RWPE2 (cell line): ENCODE measurements around the gene CROCC2.

Experiments used
- ATAC-seq: fragments of 200-7000 bp; cut with Tn5 transposase; 3 replicates; pipeline ENCODE4 v1.9.1; 2021; ENCODE audit warnings: low read depth
- DNase-seq: peaks from one replicate; pipeline ENCODE4 v3.0.0-alpha.2; 2020; ENCODE audit warnings: low spot score
- H3K27ac ChIP-seq: fragments of 450-650 bp; 2 replicates; pipeline ENCODE4 v1.5.1; 2017; ENCODE audit warnings: mild to moderate bottlenecking; ENCODE audit not compliant: poor library complexity, severe bottlenecking
- H3K27me3 ChIP-seq: fragments of 250-450 bp; sonication (Bioruptor Pico); 2 replicates; pipeline ENCODE4 v1.5.1; 2021; ENCODE audit warnings: mild to moderate bottlenecking, moderate library complexity; ENCODE audit not compliant: insufficient read depth, poor library complexity, severe bottlenecking
- H3K36me3 ChIP-seq: fragments of 250-450 bp; sonication (Bioruptor Pico); 2 replicates; pipeline ENCODE4 v1.5.1; 2020; ENCODE audit warnings: low read depth, mild to moderate bottlenecking, moderate library complexity
- H3K4me1 ChIP-seq: fragments of 250-450 bp; sonication (Bioruptor Pico); 2 replicates; pipeline ENCODE4 v1.5.1; 2021; ENCODE audit warnings: mild to moderate bottlenecking, moderate library complexity; ENCODE audit not compliant: insufficient read depth, poor library complexity, severe bottlenecking
- H3K4me3 ChIP-seq: fragments of 250-450 bp; sonication (Bioruptor Pico); 2 replicates; pipeline ENCODE4 v1.5.1; 2021; ENCODE audit warnings: mild to moderate bottlenecking, moderate library complexity; ENCODE audit not compliant: severe bottlenecking
- H3K9me3 ChIP-seq: fragments of 250-450 bp; sonication (Bioruptor Pico); 2 replicates; pipeline ENCODE4 v1.5.1; 2021; ENCODE audit warnings: mild to moderate bottlenecking, moderate library complexity; ENCODE audit not compliant: severe bottlenecking
- TF ChIP-seq, protein P1 (sequence below): fragments of 450-650 bp; IDR thresholded peaks from one replicate; pipeline ENCODE4 v1.5.1; 2017; ENCODE audit warnings: mild to moderate bottlenecking, moderate library complexity; ENCODE audit not compliant: poor library complexity, severe bottlenecking

CROCC2 gene

DNA sequence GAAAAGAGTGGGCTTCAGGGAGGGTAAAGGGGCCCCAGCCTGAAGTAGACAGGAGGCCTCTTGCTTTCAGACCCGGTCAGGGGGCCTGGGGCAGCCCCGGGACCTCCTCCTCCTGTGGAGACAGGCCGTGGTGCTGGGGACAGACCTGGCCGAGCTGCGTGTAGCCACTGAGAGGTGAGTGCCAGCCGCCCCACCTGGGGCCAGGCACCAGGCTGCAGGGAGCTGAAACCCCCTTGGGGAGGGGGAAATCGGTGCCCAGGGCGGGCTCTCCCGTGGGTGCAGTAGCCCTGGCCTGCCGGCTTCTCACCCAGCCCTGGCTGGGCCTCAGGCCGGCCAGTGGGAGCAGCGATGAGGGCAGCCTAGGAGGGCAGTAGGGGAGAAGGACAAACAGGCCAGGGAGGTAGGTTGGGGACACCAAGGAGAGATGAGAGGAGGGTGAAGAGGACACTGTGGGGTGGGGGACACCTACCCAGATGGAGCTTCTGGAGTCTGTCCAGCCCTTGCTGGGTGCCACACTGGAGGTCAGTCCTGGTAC lies 24.0 kb downstream of the CROCC2 start:
- ATAC-seq (no peak), DNase-seq (peak; percentile 56)
- Histone ChIP-seq H3K4me3 (no peak overlapping the region), H3K36me3 (no peaks in the 10 kb centered on the region), H3K9me3 (no peaks in the 10 kb centered on the region), H3K27me3 (no peaks in the 10 kb centered on the region), H3K27ac (no peak overlapping the region), H3K4me1 (no peaks in the 10 kb centered on the region)
- TF ChIP-seq, protein P1, sequence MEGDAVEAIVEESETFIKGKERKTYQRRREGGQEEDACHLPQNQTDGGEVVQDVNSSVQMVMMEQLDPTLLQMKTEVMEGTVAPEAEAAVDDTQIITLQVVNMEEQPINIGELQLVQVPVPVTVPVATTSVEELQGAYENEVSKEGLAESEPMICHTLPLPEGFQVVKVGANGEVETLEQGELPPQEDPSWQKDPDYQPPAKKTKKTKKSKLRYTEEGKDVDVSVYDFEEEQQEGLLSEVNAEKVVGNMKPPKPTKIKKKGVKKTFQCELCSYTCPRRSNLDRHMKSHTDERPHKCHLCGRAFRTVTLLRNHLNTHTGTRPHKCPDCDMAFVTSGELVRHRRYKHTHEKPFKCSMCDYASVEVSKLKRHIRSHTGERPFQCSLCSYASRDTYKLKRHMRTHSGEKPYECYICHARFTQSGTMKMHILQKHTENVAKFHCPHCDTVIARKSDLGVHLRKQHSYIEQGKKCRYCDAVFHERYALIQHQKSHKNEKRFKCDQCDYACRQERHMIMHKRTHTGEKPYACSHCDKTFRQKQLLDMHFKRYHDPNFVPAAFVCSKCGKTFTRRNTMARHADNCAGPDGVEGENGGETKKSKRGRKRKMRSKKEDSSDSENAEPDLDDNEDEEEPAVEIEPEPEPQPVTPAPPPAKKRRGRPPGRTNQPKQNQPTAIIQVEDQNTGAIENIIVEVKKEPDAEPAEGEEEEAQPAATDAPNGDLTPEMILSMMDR = no peak

DNA sequence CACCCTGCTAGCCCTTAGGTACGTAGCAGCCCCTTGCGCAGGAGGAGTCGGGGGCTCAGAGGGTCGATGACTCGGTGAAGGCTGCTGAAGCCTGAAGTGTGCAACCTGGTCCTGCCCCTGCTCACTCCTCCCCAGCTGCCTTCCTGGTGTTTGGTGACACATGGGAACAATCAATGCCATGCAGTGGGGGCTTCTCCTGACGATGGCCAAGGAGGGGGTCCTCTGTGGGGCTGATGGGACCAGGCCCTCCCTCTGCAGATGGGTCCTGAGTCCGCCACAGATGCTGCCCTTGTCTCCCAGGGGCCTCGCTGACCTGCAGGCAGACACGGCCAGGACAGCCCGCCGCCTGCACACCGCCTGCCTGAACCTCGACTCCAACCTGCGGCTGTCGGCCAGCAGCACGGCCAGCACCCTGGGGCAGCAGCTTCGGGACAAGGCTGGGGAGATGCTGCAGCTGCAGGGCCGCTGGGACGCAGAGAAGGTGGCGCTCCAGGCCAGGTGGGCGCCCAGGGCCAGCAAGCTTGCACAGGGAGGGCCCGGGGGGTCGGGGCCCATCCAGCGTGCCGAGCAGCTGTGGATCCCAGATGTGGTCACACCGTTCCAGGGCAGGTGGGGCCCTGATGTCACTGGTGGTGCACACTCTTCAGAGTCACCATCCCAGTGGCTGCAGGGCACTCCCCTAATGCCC lies 24.6 kb downstream of the CROCC2 start:
- DNase-seq = no peak
- TF ChIP-seq, protein P1 = no peak
- Histone ChIP-seq H3K4me3 (no peak overlapping the region), H3K27ac (no peak overlapping the region), H3K9me3 (no peaks in the 10 kb centered on the region), H3K4me1 (no peaks in the 10 kb centered on the region), H3K36me3 (no peaks in the 10 kb centered on the region), H3K27me3 (no peaks in the 10 kb centered on the region)
- ATAC-seq = no peak

DNA sequence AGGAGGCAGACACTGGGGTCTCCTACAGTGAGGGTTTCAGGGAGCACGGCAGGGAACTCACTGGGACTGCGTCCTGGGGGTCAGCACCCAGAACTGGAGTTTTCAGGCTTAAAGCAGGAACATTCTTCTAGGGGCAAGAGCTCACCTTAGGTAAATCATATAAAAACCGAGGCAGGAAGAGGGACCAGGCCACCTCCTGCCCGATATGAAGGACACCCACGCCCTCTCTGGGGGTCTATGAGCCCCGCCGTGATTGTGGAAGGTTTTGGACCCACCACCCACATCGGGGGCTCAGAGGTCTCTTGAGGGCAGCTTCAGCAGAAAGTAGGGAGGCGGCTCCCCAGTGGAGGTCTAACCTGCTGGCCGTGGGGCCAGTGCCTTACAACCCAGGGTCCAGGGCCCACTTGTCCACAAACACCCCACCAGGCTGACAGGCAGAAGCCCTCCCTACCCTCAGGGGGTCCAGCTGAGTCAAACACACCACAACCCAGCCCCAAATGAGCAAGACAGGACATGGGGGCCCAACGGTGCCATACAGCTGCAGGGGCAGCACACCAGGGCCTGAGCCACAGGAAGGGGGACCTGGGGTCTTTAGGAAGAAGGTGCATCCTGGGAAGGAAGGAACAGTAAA lies 25.3 kb downstream of the CROCC2 start:
- H3K27me3 ChIP-seq = no peaks in the 10 kb centered on the region
- TF ChIP-seq, protein P1 = no peak
- DNase-seq (no peak), ATAC-seq (no peak)
- H3K4me3 ChIP-seq = no peak overlapping the region
- H3K27ac ChIP-seq = no peak overlapping the region
- H3K4me1 ChIP-seq = no peaks in the 10 kb centered on the region
- no peaks in the 10 kb centered on the region for H3K36me3 ChIP-seq
- no peaks in the 10 kb centered on the region for H3K9me3 ChIP-seq

DNA sequence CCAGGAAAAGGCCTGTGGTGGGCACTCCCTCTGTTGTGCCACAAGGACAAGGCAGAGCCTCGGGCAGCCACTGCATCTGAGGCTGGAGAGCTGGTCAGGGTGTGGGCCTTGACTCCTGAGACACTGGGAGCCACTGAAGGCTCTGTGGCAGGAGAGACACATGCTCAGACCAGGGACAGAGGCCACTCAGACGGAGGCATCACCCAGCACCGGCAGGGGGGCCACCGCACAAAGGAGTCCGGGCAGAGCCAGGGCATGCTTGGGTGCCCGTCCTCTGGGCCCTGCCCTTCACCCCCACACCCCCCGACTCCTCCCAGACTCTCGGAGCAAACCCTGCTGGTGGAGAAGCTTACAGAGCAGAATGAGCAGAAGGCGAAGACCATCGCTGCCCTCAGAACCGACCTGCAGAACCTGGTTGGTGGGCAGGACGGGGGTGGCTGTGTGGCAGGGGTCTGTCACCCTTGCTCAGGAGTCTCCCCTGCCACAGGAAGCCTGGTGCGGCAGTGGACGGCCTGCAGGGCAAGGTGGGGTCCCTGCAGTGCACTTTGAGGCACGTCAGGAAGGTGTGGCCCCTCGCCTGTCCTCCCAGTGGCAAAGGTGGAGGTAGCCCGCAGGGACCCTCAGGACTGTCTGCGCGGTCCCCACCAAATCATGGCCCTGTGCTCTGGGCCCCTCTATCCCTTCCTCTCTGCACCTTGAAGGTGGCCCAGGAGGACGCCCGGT lies 26.0 kb downstream of the CROCC2 start:
- DNase-seq (no peak), ATAC-seq (no peak)
- TF ChIP-seq, protein P1 = no peak

DNA sequence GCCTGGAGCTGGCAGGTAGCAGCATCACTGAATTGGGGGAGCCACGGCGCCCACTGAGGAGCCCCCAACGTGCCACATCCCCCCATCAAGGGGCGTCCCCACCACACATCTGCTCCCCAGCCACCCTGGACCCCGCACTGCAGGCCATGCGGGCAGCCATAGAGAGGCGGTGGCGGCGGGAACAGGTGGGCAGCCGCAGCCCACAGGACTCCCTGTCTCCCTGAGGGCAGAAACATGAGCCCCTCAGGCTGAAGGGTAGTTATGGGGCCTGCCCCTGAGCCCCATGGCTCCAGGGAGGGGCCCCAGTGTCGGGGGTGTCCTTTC lies 26.6 kb downstream of the CROCC2 start:
- no peak overlapping the region for H3K4me3 ChIP-seq
- ATAC-seq (no peak), DNase-seq (no peak)
- no peak overlapping the region for H3K27ac ChIP-seq
- no peaks in the 10 kb centered on the region for H3K36me3 ChIP-seq
- TF ChIP-seq, protein P1 = no peak
- no peaks in the 10 kb centered on the region for H3K4me1 ChIP-seq
- H3K27me3 ChIP-seq = no peaks in the 10 kb centered on the region
- H3K9me3 ChIP-seq = no peaks in the 10 kb centered on the region

More for the DNA sequence above, 26.0 kb downstream of the CROCC2 start:
- H3K27me3 ChIP-seq = no peaks in the 10 kb centered on the region
- no peak overlapping the region for H3K27ac ChIP-seq
- H3K4me3 ChIP-seq = no peak overlapping the region
- H3K9me3 ChIP-seq = no peaks in the 10 kb centered on the region
- H3K36me3 ChIP-seq = no peaks in the 10 kb centered on the region
- H3K4me1 ChIP-seq = no peaks in the 10 kb centered on the region
